Eye (tissue), 1 donor: ENCODE data around the gene PGF.
A peak's percentile ranks its signal among the peaks of the same experiment; 100 is the strongest.

Experiments
- DNase-seq: peaks from one replicate; pipeline ENCODE4 v3.0.0-alpha.2; 2015

Gene PGF

DNA sequence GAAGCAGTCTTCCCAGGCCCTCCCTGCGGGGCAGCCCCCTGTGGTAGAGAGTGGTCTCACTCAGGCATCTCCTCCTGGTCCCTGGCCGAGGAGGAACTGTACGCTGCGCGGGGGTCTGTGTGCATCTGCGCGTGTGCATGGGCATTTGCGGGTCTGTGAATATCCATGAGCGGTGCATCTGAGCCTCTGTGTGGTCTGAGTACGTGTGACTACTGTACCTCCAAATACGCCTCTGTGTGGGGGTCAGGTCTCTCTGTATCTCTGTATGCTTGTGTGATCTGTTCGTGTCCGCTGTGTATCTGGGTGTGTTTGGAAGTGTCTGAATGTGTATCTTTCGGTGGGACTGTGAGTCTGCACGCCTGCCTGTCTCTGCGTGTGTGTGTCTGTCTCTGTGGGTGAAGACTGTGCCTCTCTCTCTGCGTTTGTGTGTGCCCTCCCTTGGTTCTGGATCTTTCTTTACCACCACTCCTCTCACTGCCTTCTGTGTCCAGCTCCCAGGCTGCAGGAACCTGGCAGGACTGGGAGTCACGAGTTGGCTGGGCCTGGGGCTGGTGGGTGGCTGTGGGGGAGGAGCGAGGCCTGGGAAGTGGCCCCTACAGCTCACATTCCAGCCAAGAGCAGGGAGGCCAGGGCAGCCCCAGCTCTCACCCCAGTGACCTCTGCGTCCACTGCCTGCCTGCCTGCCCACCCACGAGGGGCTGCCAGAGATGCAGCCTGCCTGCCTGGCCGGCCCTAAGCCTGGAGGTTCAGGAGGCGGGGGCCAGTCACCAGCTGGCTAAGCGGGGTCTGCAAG, 1.1 kb upstream of the PGF start:
- peak; percentile 66 for DNase-seq

DNA sequence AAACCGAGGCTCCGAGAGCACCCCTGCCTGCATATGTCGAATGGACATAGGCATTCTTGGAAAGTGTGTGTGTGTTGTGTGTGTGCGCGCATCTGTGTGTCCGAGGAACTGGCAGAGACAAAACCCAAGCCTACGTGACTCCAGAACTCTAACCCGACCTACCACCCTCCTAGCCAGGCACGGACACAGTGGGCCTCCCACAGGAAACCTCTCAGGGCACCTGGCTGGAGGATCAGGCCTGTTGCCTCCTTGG, 556 bp upstream of the PGF start:
- DNase-seq: peak; percentile 58

DNA sequence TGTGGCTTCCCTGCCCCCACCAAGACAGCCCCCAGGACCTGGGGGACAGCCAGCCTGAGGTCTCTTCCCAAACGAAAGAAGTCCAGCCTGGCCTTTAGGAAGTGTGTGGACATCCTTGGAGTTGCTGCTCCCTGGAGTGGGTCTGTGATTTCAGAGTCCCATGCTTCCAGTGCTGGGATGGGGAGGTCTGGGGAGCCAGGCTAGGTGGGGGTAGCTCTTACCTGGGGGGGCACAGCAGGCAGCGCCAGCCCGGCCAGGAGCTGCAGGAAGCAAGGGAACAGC, 509 bp downstream of the PGF start:
- DNase-seq: peak; percentile 52

DNA sequence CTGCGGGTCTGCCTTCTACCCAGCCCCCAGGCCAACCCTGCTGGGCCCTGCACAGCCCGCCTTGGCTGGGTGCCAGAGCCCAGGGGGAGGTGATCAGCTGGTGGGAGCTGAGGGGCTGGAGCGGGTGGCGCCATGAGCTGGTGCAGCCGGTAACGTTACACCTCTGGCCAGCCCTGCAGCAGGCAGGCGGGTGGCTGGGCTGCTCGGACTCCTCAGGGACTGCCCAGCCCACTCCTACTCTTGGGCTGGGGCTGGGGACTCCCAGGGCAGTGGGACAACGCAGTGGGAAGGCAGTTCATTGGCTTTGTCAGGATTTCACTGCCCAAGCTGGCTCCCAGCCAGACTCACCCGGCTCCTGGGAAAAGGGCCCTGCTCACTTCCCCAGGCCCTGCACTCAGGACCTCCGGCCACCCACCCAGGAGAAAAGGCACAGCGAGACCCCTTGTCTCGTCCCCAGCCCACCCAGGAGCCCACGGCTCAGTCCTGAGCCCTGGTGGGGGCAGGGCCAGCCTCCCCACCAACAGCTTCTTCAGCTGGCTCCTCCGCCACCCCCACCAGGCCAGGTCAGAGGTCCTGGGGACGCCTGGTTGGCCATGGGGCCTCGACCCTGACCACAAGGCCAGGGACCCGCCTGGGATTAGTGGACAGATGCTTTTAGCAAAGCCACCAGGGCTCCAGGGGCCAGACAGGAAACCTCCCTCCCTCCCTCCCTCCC, 1.0 kb downstream of the PGF start:
- peak; percentile 72 for DNase-seq

DNA sequence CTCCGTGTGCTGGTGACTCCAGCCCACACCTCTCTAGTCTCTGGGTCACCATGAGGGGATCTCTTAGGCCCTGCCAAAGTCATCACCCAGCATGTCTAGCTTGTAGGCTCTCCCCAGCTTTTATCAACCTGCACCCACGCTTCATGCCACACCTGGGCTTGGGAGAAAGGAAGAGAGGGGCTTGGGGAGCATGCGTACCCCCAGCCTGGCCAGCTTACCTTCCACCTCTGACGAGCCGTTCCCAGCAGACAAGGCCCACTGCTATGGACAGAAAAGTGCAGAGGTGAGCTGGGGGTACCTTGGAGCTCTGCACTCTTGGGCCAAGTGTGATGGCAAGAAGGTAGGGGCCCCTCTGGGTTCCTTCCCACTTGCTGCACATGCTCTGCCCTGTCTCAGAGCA, 1.7 kb downstream of the PGF start:
- DNase-seq: no peak

DNA sequence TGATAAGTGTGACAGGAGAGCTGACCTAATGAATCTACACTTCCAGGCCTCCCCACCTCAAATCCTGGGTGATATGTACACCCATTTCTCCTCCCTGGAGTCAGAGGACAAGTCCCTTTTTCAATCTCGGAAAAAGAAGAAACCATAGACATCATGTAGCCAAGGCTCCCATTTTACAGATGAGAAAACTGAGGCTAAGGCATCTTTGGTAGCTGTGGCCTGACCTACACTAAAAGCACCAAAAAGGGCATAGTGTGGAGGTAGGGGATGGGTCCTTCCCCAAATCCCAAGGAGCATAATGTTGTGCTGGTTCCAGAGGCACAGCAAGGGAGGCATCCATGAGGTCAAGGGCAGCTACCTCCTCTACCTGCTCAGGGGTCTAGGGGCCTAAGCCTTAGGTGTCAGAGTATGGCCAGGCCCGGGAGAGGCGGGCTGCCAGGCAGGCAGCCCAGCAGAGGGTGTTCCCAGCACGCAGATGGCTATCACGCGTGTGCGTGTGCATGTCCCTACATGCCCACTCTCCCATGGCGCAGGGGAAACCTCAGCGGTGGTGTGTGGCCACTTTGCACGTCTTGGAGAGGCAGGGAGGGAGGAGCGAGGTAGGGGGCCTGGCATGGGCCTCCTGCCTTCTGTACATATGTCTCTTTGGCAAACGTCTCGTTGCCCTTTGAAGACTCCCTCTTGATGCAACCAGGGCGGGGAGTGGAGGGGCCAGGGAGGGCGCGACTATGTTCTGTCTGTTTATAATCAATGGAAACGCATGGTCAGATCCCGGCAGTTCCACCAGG, 2.5 kb downstream of the PGF start:
- no peak for DNase-seq

DNA sequence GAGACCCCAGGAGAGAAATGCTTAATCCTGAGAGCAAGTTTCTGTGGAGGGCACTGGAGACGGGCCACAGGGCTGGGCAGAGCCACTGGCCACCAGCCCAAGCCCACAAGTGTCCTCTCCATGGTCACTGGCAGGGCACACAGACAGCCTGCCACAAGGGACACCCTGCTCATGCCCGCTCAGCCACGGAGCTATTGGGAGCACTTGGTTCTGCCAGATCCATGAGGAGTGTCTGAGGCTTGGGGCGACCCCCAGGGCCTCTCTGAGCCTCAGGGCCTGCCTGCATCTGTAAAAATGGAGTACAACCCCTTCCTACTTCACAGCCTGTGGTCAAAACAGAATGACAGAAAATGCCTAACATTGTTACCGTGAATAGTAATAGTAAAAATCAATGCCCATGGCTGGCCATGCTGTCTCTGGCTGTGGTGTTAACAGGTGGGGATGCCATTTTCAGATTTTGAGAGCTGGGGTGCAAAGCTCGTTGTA, 3.2 kb downstream of the PGF start:
- no peak for DNase-seq

DNA sequence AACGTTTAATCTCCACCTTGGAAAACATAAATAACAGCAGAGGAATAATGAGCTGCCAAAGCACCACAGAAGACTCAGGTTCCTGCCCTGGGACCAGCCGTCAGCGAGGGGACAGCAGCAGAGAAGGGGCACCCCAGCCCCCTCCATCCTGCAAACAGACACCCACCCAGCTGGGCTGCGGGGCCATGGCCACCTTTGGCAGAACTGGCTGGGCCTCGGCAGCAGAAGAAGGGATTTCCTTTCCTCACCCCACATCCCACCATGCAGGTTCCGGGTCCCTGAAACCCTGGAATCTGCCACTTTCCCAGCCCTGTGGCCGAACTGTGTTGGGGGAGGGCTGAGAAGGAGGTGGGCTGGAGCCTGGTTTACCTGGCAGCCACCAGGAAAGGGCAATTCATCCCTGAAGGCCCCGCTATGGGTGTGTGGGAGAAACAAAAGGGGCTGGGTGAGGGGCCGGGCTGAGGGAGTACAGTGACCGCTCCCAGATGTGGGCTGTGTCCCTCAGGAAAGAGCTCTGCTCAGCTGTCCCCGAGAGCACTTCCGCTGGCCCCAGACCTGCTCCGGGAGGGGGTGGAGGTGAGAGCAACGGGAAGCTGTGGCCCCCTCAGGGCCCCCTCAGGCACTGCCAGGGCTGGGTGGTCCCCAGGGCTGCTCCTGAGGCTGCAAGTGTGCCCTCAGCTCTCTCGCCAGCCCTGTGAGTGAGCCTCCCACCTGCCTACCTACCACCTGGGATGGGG, 3.8 kb downstream of the PGF start:
- no peak for DNase-seq

DNA sequence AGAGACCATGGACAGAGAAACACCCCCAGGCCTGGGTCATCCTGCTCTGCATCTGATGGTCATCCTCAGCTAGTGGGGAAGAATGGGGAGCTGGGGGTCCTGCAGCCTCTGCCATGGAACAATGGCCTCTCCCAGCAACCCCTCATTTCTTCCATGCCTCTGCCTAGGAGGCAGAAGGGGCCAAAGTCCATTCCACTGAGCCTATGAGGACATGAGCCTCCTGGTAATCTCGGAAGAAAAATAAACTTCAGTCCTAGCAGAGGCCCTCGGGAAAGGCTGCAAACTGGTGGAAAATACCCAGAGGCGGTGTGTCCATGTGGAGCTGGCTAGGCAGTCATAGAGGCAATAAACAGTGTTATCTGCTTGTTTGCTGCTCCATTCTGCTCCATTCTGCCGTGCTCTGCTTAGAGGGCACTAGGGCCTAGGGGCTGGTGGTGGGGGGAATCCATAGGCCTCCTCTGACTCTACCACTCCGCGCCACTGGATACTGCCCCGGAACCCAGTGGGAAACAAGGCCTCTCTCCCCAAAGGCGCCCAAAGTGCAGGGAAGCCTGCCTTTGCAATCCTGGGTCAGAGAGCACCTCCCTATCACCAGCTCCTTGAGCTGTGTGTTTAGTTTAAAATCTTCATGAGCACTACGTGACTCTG, 4.5 kb downstream of the PGF start:
- no peak for DNase-seq

DNA sequence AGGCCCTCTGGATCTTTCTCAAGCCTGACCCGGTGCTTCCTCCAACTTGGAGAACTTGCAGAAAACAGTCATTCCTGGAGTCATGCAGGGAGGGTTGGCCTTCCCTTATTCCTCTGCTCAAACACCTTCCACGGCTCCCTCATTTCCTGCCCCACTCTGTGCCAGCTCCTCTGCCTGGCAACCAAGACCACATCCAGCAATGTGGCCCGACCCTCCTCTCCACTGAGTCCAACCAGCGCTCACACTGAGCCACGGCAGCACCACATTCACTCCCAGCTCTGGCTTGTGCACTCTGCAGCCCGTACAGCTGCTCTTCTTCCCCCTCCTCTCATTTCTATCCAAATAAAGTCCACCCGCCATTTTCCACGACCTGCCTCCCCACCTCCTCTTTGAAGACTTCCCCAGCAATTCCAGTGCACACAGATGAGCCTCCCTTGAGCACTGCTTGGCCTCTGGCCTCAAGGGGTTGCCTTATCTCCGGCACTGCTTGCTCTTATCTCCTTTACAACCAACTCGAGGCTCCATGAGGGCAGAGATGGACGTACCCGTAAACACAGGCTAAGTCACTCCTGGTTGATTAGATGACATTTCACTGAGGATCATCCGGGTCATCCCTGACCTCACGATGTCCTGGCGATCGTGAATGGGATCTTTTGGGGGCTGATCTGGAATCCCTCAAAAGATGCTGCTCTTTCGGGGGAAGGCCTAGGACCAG, 5.4 kb downstream of the PGF start:
- no peak for DNase-seq

DNA sequence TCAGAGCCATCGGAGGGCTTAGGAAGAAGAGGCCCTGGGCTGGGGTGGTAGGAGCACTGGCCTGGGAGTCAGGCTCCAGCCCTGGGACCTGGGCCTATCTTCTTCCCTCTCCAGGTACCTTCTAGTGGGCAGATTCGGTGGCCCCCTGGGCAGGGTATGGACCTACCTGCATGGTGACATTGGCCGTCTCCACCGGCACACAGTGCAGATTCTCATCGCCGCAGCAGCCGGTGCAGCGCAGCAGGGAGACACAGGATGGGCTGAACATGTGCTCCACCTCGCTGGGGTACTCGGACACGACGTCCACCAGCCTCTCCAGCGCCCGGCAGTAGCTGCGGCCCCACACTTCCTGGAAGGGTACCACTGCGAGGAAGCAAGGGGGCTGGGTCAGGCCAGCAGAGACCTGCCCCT, 6.2 kb downstream of the PGF start:
- DNase-seq: no peak

DNA sequence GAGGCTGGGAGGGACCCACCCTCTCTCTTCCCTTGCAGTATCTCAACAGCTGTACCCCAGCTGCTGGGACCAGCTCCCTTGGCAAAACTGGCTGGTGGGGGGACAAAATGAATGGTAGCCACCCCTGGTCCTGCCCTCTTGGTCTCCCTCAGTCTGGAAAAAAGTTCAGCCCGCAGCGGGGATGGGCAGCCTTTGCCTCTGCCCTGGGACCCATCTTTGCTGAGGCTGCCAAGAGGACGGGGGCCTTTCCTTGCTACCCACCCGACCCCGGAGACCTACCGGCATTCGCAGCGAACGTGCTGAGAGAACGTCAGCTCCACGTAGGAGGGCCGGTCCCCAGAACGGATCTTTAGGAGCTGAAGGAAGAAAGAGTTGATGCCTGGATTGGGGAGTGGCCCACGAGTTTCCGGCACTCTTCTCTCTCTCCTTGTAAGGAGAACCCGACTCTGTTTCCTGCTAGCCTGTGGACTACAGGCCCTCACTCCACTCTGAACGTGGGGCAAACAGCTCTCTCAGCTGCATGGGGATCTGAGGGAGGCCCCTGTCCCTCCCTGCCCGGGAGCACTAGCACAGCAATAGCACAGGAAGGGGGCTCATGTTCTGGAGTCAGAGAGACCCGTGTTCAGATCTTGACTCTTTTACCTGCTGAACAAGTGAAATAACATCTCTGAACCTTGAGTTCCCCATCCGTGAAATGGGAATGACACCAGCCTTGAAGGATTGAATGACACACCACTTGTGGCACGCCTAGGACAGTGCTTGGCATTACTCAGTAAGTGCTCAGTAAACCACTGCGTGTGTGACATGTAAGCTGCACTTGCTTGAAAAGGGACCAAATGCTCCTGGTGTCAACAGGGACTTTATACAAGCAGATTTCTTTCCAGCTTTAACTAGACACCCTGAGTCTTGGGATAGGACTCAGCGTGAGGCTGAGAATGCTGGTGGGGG, 6.9 kb downstream of the PGF start:
- no peak for DNase-seq

DNA sequence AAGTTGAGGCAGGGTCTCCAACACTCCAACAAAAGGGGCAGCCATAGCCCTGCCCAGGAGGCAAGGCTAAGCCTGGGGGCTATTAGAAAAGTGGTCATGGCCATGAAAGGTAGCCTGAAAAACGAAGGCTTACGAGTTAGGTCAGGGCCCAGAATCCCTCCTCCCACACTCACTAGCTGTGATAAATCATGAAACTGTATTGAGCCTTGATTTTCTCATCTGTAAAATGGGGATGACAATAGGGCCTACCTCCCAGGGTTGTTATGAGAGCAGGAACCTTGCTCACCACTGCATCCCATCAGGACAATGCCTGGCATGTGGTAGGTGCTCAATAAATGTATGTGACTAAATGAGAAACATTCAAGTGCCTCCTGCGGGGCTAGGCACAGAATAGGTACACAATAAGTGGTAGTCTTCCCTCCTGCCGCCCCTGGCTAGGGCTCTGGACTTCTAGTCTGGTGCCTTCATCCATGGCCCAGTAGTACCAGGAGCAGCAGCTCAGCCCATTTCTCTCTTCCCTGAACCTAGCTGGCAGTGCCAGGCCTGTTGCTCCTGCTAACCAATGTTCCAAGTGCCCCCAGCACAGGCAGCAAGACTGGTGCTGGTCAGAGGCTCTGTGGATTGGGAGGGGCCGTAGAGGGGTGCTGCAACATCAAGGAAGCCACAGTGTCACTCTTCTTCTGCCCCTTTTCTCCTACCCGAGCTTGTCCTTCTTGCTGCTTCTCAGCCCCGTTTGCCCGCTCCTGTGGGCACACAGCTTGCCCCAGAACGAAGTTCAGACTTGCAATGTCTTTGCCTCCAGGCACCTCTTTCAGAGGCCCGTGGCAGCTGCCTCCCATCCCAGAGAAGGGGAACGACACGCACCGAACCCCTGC, 7.8 kb downstream of the PGF start:
- DNase-seq: no peak

DNA sequence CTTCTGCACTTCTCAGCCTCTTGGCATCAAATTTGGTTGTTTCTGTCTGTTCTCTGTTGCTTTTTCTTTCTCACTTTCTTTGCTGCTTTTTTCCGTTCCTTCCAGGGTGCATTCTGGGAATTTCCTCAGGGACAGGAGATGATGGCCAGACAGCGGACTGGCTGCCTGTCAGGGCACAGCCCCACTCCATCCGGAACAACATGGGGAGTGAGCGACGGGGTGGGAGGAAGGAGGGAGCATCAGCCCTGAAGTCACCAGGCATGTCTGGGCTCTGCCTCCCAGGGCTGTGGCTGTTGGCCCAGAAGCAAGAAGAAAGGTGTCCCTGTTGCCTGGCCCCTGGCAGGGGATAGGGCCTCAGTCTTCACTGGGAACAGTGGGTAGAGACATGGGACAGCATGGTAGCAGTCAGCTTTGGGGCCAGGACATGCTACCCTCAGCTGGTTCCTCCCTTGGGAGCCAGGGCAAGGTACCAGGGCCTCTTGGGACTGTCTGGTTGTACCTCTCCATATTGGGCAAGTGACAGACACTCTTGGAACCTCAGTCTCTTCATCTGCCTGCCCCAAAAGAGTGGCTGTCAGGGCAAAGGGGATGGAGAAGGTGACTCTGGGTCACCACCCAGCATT, 8.6 kb downstream of the PGF start:
- no peak for DNase-seq

DNA sequence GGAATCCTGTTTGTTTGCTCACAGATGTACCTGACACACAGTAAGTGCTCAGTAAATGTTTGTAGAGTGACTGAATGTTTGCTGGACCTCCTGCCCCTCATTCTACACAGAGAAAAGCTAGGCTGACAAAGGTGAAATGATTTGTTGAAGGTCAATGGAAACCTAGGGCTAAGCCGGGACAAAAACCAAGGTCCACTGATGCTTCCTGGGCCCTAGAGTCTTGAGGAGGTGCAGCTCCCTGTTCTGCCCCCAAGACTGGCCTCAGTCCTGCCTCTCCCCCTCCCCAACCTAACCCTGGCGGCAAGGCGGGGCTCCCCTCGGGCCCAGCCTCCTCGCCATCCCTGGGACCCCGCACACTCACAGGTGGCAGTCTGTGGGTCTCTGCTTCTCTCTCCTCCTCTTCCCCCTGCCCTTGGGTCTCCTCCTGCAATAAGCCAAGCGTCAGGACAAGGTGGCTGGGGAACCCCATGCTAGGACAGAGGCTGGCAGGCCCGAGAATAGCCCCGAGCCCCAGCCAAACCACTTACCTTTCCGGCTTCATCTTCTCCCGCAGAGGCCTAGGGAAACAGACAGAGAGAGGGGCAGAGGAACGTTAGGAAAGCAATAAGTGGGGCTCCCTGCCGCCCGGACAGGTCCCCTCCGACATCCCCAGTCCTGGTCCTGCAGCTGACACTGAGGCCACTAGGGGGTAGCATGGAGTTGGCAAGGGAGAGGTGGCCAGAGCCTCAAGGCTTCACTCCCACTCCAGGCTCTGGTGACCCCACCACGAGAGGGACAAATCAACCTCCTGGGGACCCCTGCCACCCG, 9.3 kb downstream of the PGF start:
- peak; percentile 92 for DNase-seq

DNA sequence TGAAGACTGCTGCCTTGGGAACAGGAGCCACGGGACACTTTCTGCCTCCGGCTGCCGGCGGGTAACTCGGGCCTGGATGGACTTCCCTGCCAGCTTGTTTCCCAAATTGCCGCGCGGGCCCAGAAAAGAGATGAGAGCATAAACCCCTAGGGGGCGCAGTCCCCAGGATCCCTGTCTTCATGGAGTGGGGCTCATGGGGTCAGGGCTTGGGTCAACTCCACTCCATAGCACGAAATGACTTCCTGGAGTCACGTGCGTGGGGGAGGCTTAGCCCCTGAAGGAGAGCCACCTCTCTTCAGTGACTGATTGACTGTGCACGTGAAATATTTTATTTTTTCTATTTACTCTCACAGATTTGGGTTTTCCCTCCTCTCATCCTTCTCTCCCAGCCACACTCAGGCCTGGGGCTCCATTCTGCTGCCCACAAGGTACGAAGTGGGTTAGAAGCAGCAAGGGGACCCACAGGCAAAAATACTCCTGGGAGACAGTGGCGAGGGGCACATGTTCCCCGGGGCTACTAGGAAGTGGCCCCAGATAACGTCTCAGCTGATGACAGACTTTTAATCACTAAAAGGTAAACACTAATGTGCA, 10.0 kb downstream of the PGF start:
- peak; percentile 43 for DNase-seq

DNA sequence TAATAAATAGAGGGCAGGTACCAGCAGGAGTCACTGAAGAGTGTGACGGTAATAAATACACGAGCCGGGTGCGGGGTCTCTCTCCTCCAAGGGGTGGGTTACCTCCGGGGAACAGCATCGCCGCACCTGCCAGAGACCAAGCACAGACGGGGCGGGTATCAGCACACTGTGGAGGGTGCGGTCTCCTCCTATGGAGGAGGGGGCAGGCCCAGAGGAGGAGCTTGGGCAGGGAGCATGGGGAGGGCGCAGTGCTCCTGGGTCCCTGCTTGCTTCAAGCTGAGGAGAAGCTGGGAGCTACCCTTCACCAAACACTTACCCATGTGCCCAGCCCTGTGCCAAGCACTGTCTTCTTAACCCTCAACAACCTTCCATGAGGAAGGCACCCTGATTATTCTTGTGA, 12.8 kb downstream of the PGF start:
- DNase-seq: no peak

DNA sequence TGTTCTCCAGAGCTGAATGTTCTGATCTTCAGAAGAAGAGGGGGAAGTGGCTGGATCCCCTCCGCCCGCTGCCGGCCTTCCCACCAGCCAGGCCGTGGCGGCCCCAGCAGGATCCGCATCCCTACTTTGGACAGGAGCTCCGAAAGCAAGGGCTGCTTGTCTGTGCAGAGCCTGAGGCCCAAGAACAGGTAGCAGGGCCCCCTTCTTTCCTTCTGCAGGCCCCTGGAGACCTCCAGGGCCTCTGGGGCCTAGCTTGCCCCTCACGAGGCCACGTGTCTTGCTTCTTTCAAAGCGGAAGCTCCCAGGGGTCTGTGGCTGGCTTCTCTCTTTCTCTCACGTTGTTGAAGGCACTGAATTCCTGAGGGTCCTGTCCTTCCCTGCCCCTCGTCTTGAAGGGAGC, 13.2 kb downstream of the PGF start:
- DNase-seq: no peak
